SK-N-SH (cell line): Measurements from ENCODE around the gene KLF17. TPM values are rescaled to one million over a fixed set of nuclear protein-coding genes. Genes with fewer than 3 reads are reported as not detected.

Source experiments
- CTCF ChIA-PET: fragments of 300-600, 350-600 bp; formaldehyde crosslinking; extraction: SDS; loops from one replicate; lab custom pipeline; 2021; lab: Yijun Ruan, JAX
- POLR2A ChIA-PET: fragments of 350-600 bp; sonication (Branson Sonifier 250); formaldehyde crosslinking; extraction: SDS; loops from one replicate; lab custom pipeline; 2020; ENCODE audit warnings: antibody characterized with exemption, inconsistent platforms; lab: Yijun Ruan, JAX
- DNase-seq: peaks from one replicate; pipeline ENCODE4 v3.0.0; 2012
- H2AFZ ChIP-seq: fragments of 200-600 bp; sonication (generic); 2 replicates; pipeline ENCODE4 v1.8.1; 2016; ENCODE audit warnings: antibody characterized with exemption, mild to moderate bottlenecking, low read depth
- H3F3A ChIP-seq: fragments of 200-600 bp; sonication (generic); replicated peaks from 2 replicates; pipeline ENCODE3; 2016; ENCODE audit warnings: antibody characterized with exemption, mild to moderate bottlenecking; ENCODE audit not compliant: insufficient read depth
- H3K27ac ChIP-seq, 2 experiments: fragments of 200-500 bp in 1 of 2; fragments of 200-600 bp in 1 of 2; sonication (Bioruptor generic) in 1 of 2; sonication (generic), shearing (Covaris generic) in 1 of 2; 2 replicates each; pipeline versions ENCODE4 v1.5.1 to v1.6.1; 2014 to 2016; ENCODE audit warnings: low read depth in 2 of 2, inconsistent platforms in 1 of 2, low read length in 1 of 2, mild to moderate bottlenecking in 1 of 2, mixed read lengths in 1 of 2
- H3K27me3 ChIP-seq: fragments of 200-600 bp; sonication (generic), shearing (Covaris generic); 2 replicates; pipeline ENCODE4 v1.6.1; 2016; ENCODE audit warnings: mixed run types; ENCODE audit not compliant: insufficient read depth
- H3K36me3 ChIP-seq, 2 experiments: fragments of 200-500 bp in 1 of 2; fragments of 200-600 bp in 1 of 2; sonication (Bioruptor generic) in 1 of 2; sonication (generic) in 1 of 2; replicated peaks in 1 of 2; 2 replicates each; pipeline versions ENCODE3 to v1.5.1; 2014 to 2016; ENCODE audit warnings: low read length in 1 of 2, mild to moderate bottlenecking in 1 of 2; ENCODE audit not compliant: insufficient read depth in 2 of 2, control insufficient read depth in 1 of 2
- H3K4me1 ChIP-seq, 2 experiments: fragments of 200-500 bp in 1 of 2; fragments of 200-600 bp in 1 of 2; sonication (Bioruptor generic) in 1 of 2; sonication (generic), shearing (Covaris generic) in 1 of 2; 2 replicates each; pipeline versions ENCODE4 v1.5.1 to v1.6.1; 2014 to 2016; ENCODE audit warnings: low read depth in 1 of 2, low read length in 1 of 2, mixed run types in 1 of 2; ENCODE audit not compliant: insufficient read depth in 2 of 2, control insufficient read depth in 1 of 2
- H3K4me2 ChIP-seq: fragments of 200-600 bp; sonication (generic), shearing (Covaris generic); 2 replicates; pipeline ENCODE4 v1.6.1; 2017; ENCODE audit warnings: mixed run types
- H3K4me3 ChIP-seq, 2 experiments: fragments of 200-500 bp in 1 of 2; fragments of 200-600 bp in 1 of 2; sonication (Bioruptor generic) in 1 of 2; sonication (generic), shearing (Covaris generic) in 1 of 2; 2 replicates each; pipeline versions ENCODE4 v1.5.1 to v1.8.1; 2014 to 2016; ENCODE audit warnings: low read depth in 2 of 2, inconsistent platforms in 1 of 2, low read length in 1 of 2, mild to moderate bottlenecking in 1 of 2, mixed read lengths in 1 of 2, moderate library complexity in 1 of 2
- H3K79me2 ChIP-seq: fragments of 200-600 bp; sonication (generic); 2 replicates; pipeline ENCODE4 v1.8.1; 2017; ENCODE audit warnings: mild to moderate bottlenecking; ENCODE audit not compliant: insufficient read depth
- H3K9ac ChIP-seq: fragments of 200-600 bp; sonication (generic); 2 replicates; pipeline ENCODE4 v1.6.1; 2017; ENCODE audit warnings: mixed run types
- H3K9me2 ChIP-seq: fragments of 200-600 bp; sonication (generic); 2 replicates; pipeline ENCODE4 v1.6.1; 2017; ENCODE audit warnings: mixed run types
- H3K9me3 ChIP-seq: fragments of 200-600 bp; sonication (generic); 2 replicates; pipeline ENCODE4 v1.6.1; 2017; ENCODE audit warnings: mixed run types, mild to moderate bottlenecking, moderate library complexity
- H4K20me1 ChIP-seq: fragments of 200-600 bp; sonication (generic); 2 replicates; pipeline ENCODE4 v1.6.1; 2017; ENCODE audit warnings: mild to moderate bottlenecking, mixed run types; ENCODE audit not compliant: insufficient read depth
- ELF1 ChIP-seq: IDR thresholded peaks from 2 replicates; pipeline ENCODE4 v1.4.0; 2012
- FOXM1 ChIP-seq: IDR thresholded peaks from 2 replicates; pipeline ENCODE4 v1.4.0; 2012; ENCODE audit warnings: low read depth, mild to moderate bottlenecking
- GABPA ChIP-seq: IDR thresholded peaks from 2 replicates; pipeline ENCODE4 v1.4.0; 2012; ENCODE audit warnings: low read depth, mild to moderate bottlenecking
- GATA2 ChIP-seq: sonication (generic); formaldehyde crosslinking; IDR thresholded peaks from 2 replicates; pipeline ENCODE4 v1.5.0; 2020; ENCODE audit warnings: mild to moderate bottlenecking, missing genetic modification reagents
- MAX ChIP-seq: IDR thresholded peaks from 2 replicates; pipeline ENCODE4 v1.4.0; 2012; ENCODE audit warnings: low read depth
- MXI1 ChIP-seq: IDR thresholded peaks from 2 replicates; pipeline ENCODE4 v1.6.1; 2012; ENCODE audit warnings: mild to moderate bottlenecking, low read depth, low read length, improper control_type of control experiment
- NFIC ChIP-seq: IDR thresholded peaks from 2 replicates; pipeline ENCODE4 v1.4.0; 2012; ENCODE audit warnings: borderline replicate concordance
- NRF1 ChIP-seq: IDR thresholded peaks from 2 replicates; pipeline ENCODE4 v1.6.1; 2012; ENCODE audit warnings: low read depth, mild to moderate bottlenecking, low read length
- POLR2AphosphoS5 ChIP-seq: IDR thresholded peaks from 2 replicates; pipeline ENCODE4 v1.6.1; 2012; ENCODE audit warnings: low read depth, low read length
- RCOR1 ChIP-seq: fragments of 150-350 bp; IDR thresholded peaks from 2 replicates; pipeline ENCODE4 v1.6.1; 2017; ENCODE audit warnings: antibody characterized with exemption, low read length
- REST ChIP-seq: IDR thresholded peaks from 2 replicates; pipeline ENCODE4 v1.6.1; 2012; ENCODE audit warnings: mild to moderate bottlenecking, low read depth, low read length, moderate library complexity
- RFX5 ChIP-seq: IDR thresholded peaks from 2 replicates; pipeline ENCODE4 v1.6.1; 2012; ENCODE audit warnings: mild to moderate bottlenecking, improper control_type of control experiment, low read length
- RXRA ChIP-seq: IDR thresholded peaks from 2 replicates; pipeline ENCODE4 v1.4.0; 2012; ENCODE audit warnings: low read depth, mild to moderate bottlenecking, borderline replicate concordance
- SIN3A ChIP-seq: IDR thresholded peaks from 2 replicates; pipeline ENCODE4 v1.6.1; 2012; ENCODE audit warnings: low read depth, mild to moderate bottlenecking, low read length, moderate library complexity, borderline replicate concordance
- SMC3 ChIP-seq: IDR thresholded peaks from 2 replicates; pipeline ENCODE4 v1.6.1; 2012; ENCODE audit warnings: low read depth, low read length, improper control_type of control experiment
- TAF1 ChIP-seq: IDR thresholded peaks from 2 replicates; pipeline ENCODE4 v1.6.1; 2012; ENCODE audit warnings: low read depth, mild to moderate bottlenecking, low read length, moderate library complexity, borderline replicate concordance
- USF2 ChIP-seq: fragments of 150-350 bp; IDR thresholded peaks from 2 replicates; pipeline ENCODE4 v1.6.1; 2017; ENCODE audit warnings: antibody characterized with exemption, low read length, low read depth, borderline replicate concordance
- ZBTB33 ChIP-seq: IDR thresholded peaks from 2 replicates; pipeline ENCODE4 v1.4.0; 2012; ENCODE audit warnings: low read depth, borderline replicate concordance
- WGBS: methylation state at CpG from one replicate; pipeline ENCODE4 v1.1.6; 2017; ENCODE audit warnings: low lambda C conversion rate; 5-methylcytosine and 5-hydroxymethylcytosine counted together
- polyA plus RNA-seq, 3 experiments: library from polyadenylated mRNA; depleted of rRNA; stranded (reverse); fragments of >200 nt; gene quantifications; 2 replicates each; pipeline ENCODE4 v1.2.3, GENCODE V29; 2012

KLF17 gene
- polyA plus RNA-seq, 1 of the 3 experiments (the other 2 are of a cell fraction): 0.21 TPM

GRCh38 chr1:44086692-44087474 is 31.7 kb upstream of the KLF17 start:
- H3F3A ChIP-seq: no peaks in the 10 kb centered on the region
- H3K9me3 ChIP-seq: no peaks in the 10 kb centered on the region
- no peaks in the 10 kb centered on the region for H3K27me3 ChIP-seq
- no peak overlapping the region for H3K4me3 ChIP-seq
- H3K79me2 ChIP-seq: no peaks in the 10 kb centered on the region
- no peaks in the 10 kb centered on the region for H4K20me1 ChIP-seq
- no peak overlapping the region for H3K4me2 ChIP-seq
- 91% methylated on average over 4 of the region's 4 CpGs for WGBS
- H3K9ac ChIP-seq: no peak overlapping the region
- no peaks in the 10 kb centered on the region for H3K9me2 ChIP-seq
- no peak for DNase-seq
- TF ChIP-seq SMC3: no peak
- TF ChIP-seq RFX5: no peak
- no peak for TF ChIP-seq MAX
- no peak for TF ChIP-seq RCOR1
- TF ChIP-seq USF2: no peak
- TF ChIP-seq SIN3A: no peak
- no peak for TF ChIP-seq NFIC
- no peak for TF ChIP-seq ELF1
- TF ChIP-seq GABPA: no peak
- no peak for TF ChIP-seq ZBTB33
- TF ChIP-seq FOXM1: no peak
- TF ChIP-seq, all 33 proteins: peak for 0
- CTCF ChIA-PET: interaction anchor here (0.8 kb wide), 1 partner anchor 17 kb away, joined by 3 read pairs; no protein-coding TSS in a partner anchor
- Histone ChIP-seq H3K27ac (no peak overlapping the region), H3K4me1 (no peaks in the 10 kb centered on the region), H2AFZ (no peak overlapping the region), H3K36me3 (no peaks in the 10 kb centered on the region)
- POLR2A ChIA-PET: no interaction called here

GRCh38 chr1:44089371-44090048 is 29.1 kb upstream of the KLF17 start:
- no peaks in the 10 kb centered on the region for H3K9me2 ChIP-seq
- no peaks in the 10 kb centered on the region for H3K36me3 ChIP-seq
- no peaks in the 10 kb centered on the region for H4K20me1 ChIP-seq
- peaks cover 8% of the 10 kb centered on the region for H3F3A ChIP-seq
- H3K9ac ChIP-seq: no peak overlapping the region
- no peaks in the 10 kb centered on the region for H3K27me3 ChIP-seq
- H3K4me1 ChIP-seq: no peaks in the 10 kb centered on the region
- H3K4me2 ChIP-seq: no peak overlapping the region
- no peaks in the 10 kb centered on the region for H3K9me3 ChIP-seq
- no peak overlapping the region for H3K27ac ChIP-seq
- H3K79me2 ChIP-seq: no peaks in the 10 kb centered on the region
- no peak overlapping the region for H3K4me3 ChIP-seq
- no peak overlapping the region for H2AFZ ChIP-seq
- ChIA-PET POLR2A (no interaction called here), CTCF (interaction anchor here (1.7 kb wide), 1 partner anchor 563 kb away, joined by 4 read pairs; no protein-coding TSS in a partner anchor)
- 91% methylated on average over 13 of the region's 13 CpGs for WGBS
- no peak for DNase-seq
- no peak for TF ChIP-seq RXRA
- TF ChIP-seq TAF1: no peak
- no peak for TF ChIP-seq MAX
- TF ChIP-seq POLR2AphosphoS5: no peak
- no peak for TF ChIP-seq REST
- TF ChIP-seq NRF1: no peak
- TF ChIP-seq SIN3A: no peak
- TF ChIP-seq MXI1: no peak
- no peak for TF ChIP-seq NFIC
- no peak for TF ChIP-seq GATA2 (CRISPR knock-in tag)
